WTC11 (cell line): ENCODE measurements around the gene ANO2.

Source experiments
- CTCF ChIP-seq: fragments of 200-600 bp; IDR thresholded peaks from 2 replicates; pipeline ENCODE4 v1.8.0; 2022; ENCODE audit warnings: antibody characterized with exemption
- FOXP4 ChIP-seq: sonication (generic); formaldehyde crosslinking; IDR thresholded peaks from 2 replicates; pipeline ENCODE4 v1.8.0; 2022; ENCODE audit warnings: mild to moderate bottlenecking, missing genetic modification reagents
- MAX ChIP-seq: sonication (generic); formaldehyde crosslinking; IDR thresholded peaks from 2 replicates; pipeline ENCODE4 v1.8.0; 2022; ENCODE audit warnings: mild to moderate bottlenecking, missing genetic modification reagents
- PRDM15 ChIP-seq: sonication (generic); formaldehyde crosslinking; IDR thresholded peaks from 2 replicates; pipeline ENCODE4 v1.8.0; 2022; ENCODE audit warnings: missing genetic modification reagents
- PREB ChIP-seq: sonication (generic); formaldehyde crosslinking; IDR thresholded peaks from 2 replicates; pipeline ENCODE4 v1.8.1; 2022; ENCODE audit warnings: mild to moderate bottlenecking, missing genetic modification reagents, moderate library complexity, borderline replicate concordance
- SMAD3 ChIP-seq: sonication (generic); formaldehyde crosslinking; IDR thresholded peaks from 2 replicates; pipeline ENCODE4 v1.8.0; 2022; ENCODE audit warnings: missing genetic modification reagents, mild to moderate bottlenecking, borderline replicate concordance
- TEAD4 ChIP-seq: sonication (generic); formaldehyde crosslinking; IDR thresholded peaks from 2 replicates; pipeline ENCODE4 v1.8.0; 2022; ENCODE audit warnings: mild to moderate bottlenecking, missing genetic modification reagents
- USF1 ChIP-seq: sonication (generic); formaldehyde crosslinking; IDR thresholded peaks from 2 replicates; pipeline ENCODE4 v1.8.0; 2022; ENCODE audit warnings: mild to moderate bottlenecking, missing genetic modification reagents

- TF ChIP-seq CTCF = no peak
- no peak for TF ChIP-seq TEAD4 (CRISPR knock-in tag)
- no peak for TF ChIP-seq SMAD3 (CRISPR knock-in tag)
- no peak for TF ChIP-seq PREB (CRISPR knock-in tag)
- no peak for TF ChIP-seq PRDM15
- no peak for TF ChIP-seq MAX (CRISPR knock-in tag)
- TF ChIP-seq USF1 (CRISPR knock-in tag) = no peak
- TF ChIP-seq FOXP4 (CRISPR knock-in tag) = no peak
Measured at GRCh38 chr12:5650829-5651461, 294.1 kb downstream of the ANO2 start.
